Measurements from ENCODE around the gene MCAT.

The MCAT gene

GRCh38 chr22:43172191-43172590 lies 29.0 kb upstream of the MCAT start:
- DNase-seq (ENCODE audit: low read depth) = no peak

GRCh38 chr22:43171607-43172006 lies 28.4 kb upstream of the MCAT start:
- DNase-seq (ENCODE audit: low read depth) = no peak

- DNase-seq (ENCODE audit: low read depth) = no peak
These were observed 27.9 kb upstream of the MCAT start for GRCh38 chr22:43171019-43171491.

GRCh38 chr22:43170131-43170480 lies 26.9 kb upstream of the MCAT start:
- no peak for DNase-seq (ENCODE audit: low read depth)

- no peak for DNase-seq (ENCODE audit: low read depth)
These were observed 26.3 kb upstream of the MCAT start for GRCh38 chr22:43169310-43170130.

- DNase-seq (ENCODE audit: low read depth) = peak; percentile 82
These were observed 25.5 kb upstream of the MCAT start for GRCh38 chr22:43168471-43169309.

- DNase-seq (ENCODE audit: low read depth) = no peak
These were observed 23.9 kb upstream of the MCAT start for GRCh38 chr22:43167001-43167589.

- no peak for DNase-seq (ENCODE audit: low read depth)
These were observed 23.1 kb upstream of the MCAT start for GRCh38 chr22:43166132-43166930.

- no peak for DNase-seq (ENCODE audit: low read depth)
These were observed 21.4 kb upstream of the MCAT start for GRCh38 chr22:43164636-43165035.

- no peak for DNase-seq (ENCODE audit: low read depth)
These were observed 20.1 kb upstream of the MCAT start for GRCh38 chr22:43163241-43163795.

- no peak for DNase-seq (ENCODE audit: low read depth)
These were observed 19.4 kb upstream of the MCAT start for GRCh38 chr22:43162412-43163150.

GRCh38 chr22:43160497-43161126 lies 17.4 kb upstream of the MCAT start:
- no peak for DNase-seq (ENCODE audit: low read depth)

GRCh38 chr22:43159484-43160178 lies 16.4 kb upstream of the MCAT start:
- no peak for DNase-seq (ENCODE audit: low read depth)

- DNase-seq (ENCODE audit: low read depth) = no peak
These were observed 15.7 kb upstream of the MCAT start for GRCh38 chr22:43158778-43159483.

GRCh38 chr22:43157874-43158546 lies 14.8 kb upstream of the MCAT start:
- no peak for DNase-seq (ENCODE audit: low read depth)

GRCh38 chr22:43156413-43156812 lies 13.2 kb upstream of the MCAT start:
- no peak for DNase-seq (ENCODE audit: low read depth)

- DNase-seq (ENCODE audit: low read depth) = no peak
These were observed 12.6 kb upstream of the MCAT start for GRCh38 chr22:43155789-43156188.

GRCh38 chr22:43154887-43155536 lies 11.8 kb upstream of the MCAT start:
- DNase-seq (ENCODE audit: low read depth) = no peak

All from iris pigment epithelial cell (primary cell).